GM19351 (cell line): Measurements from ENCODE around the gene CTDSP1.
A peak's percentile ranks its signal among the peaks of the same experiment; 100 is the strongest.

Experiments
- ATAC-seq: cut with Tn5 transposase; IDR thresholded peaks from one replicate; pipeline ENCODE4 v1.9.1; 2021; ENCODE audit warnings: mild to moderate bottlenecking, moderate library complexity; ENCODE audit not compliant: unreplicated experiment

CTDSP1 gene

GRCh38 chr2:218398437-218399390, 954 bp upstream of the CTDSP1 start:
- peak; percentile 20 for ATAC-seq

DNA sequence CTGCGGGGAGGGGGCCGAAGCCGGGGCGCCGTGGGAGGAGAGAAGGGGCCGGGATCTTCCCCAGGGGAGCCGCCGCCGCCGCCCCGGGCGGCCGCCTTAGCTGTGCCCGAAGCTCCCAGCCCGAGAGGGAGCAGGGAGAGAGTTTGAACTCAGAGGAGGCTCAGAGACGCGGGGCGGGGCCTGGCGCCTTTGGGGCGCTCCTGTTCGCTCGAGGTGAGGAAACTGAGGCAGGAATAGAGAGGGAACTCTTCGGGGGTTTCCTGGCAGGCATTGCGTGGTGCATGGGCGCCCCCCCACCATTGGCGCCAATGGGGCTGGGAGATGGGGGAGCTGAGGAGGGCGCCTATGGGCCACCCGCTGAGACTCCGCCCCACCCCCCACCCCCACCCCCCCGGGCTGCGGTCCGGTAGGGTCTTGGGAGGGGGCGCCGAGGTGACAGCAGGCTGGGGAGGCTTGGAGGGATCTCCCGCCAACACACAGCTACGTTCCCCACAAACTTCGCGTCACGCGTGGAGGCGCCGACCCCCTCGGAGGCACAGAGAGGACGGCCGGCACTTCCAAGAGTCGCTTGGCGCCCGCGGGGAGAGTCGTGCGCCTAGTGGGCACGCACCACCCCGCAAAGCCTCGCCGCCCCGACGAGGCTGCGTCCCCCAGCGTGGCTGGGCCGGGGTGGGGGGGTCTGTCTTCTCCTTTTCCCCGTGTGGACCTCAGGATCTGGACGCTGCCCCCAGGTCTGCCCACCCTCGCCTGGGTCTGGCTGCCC, 680 bp downstream of the CTDSP1 start:
- no peak for ATAC-seq

DNA sequence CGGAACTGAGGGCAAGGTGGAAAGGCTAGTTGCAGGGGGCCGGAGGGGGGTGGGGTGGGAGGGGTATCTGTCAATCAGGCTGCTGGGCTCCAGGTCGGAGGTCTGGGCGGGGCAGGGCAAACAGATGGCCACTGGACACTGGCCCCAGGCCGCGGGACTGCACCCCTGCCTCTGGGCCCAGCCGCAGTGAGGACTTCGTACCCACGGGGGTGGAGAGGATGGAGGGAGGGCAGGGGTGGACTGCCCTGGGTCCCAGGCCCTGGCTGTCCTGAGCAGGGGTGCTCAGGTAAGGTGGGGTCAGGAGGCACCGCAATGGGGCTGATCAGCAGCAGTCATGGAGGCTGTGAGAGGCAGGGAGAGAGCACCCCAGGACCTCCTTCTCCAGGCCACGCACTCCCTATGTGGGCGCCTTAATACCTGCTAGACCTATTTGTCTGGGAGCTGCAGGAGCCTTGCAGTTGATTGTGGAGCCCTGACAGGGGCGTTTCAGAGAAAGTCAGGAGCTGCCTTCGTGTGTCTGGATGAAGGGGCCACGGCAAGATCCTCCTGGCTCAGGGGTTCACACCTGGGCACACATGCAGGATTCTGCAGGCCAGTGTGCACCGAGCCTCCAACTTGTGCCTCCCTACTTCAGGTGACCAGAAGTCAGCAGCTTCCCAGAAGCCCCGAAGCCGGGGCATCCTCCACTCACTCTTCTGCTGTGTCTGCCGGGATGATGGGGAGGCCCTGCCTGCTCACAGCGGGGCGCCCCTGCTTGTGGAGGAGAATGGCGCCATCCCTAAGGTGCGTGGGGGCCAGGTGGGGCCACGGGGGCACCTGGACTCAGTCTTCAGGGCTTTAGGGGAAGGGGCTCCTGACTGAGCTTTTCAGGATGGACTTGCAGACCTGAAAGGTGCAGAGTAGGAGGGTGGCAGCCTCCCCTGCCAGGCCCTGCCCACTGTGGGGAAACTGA, 1.5 kb downstream of the CTDSP1 start:
- ATAC-seq = no peak

DNA sequence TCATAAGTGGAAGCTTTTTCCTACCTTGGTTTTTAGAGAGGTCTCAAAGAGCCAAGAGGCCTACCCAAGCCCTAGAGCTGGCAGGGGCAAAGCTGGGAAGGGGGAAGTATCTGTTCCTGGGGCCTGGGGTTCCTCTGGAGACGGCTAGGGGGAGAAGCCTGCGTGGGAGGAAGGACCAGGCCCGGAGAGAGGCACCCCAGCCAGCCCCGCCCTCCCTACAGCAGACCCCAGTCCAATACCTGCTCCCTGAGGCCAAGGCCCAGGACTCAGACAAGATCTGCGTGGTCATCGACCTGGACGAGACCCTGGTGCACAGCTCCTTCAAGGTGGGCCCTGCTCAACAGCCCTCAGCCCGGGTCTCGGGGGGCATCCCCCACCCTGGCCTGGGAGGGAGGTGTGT, 2.2 kb downstream of the CTDSP1 start:
- ATAC-seq = no peak

- ATAC-seq = no peak
These were observed 2.8 kb downstream of the CTDSP1 start for GRCh38 chr2:218402491-218402901.

DNA sequence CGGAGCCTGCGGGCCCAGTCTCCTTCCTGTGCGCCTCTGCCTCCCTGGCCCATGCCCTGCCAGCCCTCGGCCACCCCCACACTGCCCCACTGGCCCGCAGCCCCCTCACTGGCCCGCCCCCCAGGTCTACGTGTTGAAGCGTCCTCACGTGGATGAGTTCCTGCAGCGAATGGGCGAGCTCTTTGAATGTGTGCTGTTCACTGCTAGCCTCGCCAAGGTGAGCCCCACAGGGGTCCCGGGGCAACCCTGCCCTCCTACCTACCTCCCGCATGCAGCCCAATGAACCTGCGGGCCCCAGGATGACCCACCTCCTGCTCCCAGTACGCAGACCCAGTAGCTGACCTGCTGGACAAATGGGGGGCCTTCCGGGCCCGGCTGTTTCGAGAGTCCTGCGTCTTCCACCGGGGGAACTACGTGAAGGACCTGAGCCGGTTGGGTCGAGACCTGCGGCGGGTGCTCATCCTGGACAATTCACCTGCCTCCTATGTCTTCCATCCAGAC, 3.3 kb downstream of the CTDSP1 start:
- no peak for ATAC-seq

- no peak for ATAC-seq
These were observed 4.1 kb downstream of the CTDSP1 start for GRCh38 chr2:218403810-218404209.

GRCh38 chr2:218404351-218405085, 4.8 kb downstream of the CTDSP1 start:
- ATAC-seq = no peak

DNA sequence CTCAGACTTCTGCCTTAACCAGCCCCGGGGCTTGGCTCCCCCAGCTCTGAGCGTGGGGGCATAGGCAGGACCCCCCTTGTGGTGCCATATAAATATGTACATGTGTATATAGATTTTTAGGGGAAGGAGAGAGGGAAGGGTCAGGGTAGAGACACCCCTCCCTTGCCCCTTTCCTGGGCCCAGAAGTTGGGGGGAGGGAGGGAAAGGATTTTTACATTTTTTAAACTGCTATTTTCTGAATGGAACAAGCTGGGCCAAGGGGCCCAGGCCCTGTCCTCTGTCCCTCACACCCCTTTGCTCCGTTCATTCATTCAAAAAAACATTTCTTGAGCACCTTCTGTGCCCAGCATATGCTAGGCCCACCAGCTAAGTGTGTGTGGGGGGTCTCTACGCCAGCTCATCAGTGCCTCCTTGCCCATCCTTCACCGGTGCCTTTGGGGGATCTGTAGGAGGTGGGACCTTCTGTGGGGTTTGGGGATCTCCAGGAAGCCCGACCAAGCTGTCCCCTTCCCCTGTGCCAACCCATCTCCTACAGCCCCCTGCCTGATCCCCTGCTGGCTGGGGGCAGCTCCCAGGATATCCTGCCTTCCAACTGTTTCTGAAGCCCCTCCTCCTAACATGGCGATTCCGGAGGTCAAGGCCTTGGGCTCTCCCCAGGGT, 5.5 kb downstream of the CTDSP1 start:
- no peak for ATAC-seq

DNA sequence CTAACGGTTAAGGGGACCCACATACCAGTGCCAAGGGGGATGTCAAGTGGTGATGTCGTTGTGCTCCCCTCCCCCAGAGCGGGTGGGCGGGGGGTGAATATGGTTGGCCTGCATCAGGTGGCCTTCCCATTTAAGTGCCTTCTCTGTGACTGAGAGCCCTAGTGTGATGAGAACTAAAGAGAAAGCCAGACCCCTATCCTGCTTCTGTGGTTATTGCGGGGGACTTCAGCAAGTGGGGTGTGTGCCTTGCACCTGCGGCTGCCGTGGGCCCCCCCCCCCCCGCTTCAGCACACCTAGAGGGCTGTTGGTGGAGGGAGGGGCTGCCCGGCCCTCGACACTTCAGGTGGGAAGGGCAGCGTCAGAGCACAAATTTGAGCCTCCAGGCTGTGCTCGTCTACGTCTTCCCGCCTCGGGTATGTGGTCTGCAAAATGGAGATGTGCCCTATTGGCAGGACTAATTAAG, 6.1 kb downstream of the CTDSP1 start:
- ATAC-seq = peak; percentile 18

- ATAC-seq = peak; percentile 87
These were observed 6.7 kb downstream of the CTDSP1 start for GRCh38 chr2:218406209-218406948.

- no peak for ATAC-seq
These were observed 7.4 kb downstream of the CTDSP1 start for GRCh38 chr2:218406949-218407618.

DNA sequence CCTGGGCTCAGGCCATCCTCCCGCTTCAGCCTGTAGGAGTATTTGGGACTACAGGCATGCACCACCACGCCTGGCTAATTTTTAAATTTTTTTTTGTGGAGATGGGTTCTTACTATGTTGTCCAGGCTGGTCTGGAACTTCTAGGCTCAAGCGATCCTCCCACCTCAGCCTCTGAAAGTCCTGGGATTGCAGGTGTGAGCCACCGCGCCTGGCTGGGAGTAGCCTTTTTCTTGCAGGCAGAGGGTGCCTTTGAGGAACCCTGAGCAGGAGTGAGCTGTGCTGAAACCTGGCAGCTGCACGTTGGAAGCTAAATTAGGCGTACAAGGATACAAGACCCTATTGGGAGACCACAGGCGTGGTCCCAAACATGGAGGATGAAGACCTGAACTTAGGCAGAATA, 8.0 kb downstream of the CTDSP1 start:
- no peak for ATAC-seq

- no peak for ATAC-seq
These were observed 18.7 kb downstream of the CTDSP1 start for GRCh38 chr2:218418321-218418716.

GRCh38 chr2:218418717-218419458, 19.2 kb downstream of the CTDSP1 start, which contains the start of gene VIL1:
Gene VIL1 (plus strand): TSS chr2:218419123. CDS start chr2:218423779, 4,656 bp downstream.
- ATAC-seq = no peak

DNA sequence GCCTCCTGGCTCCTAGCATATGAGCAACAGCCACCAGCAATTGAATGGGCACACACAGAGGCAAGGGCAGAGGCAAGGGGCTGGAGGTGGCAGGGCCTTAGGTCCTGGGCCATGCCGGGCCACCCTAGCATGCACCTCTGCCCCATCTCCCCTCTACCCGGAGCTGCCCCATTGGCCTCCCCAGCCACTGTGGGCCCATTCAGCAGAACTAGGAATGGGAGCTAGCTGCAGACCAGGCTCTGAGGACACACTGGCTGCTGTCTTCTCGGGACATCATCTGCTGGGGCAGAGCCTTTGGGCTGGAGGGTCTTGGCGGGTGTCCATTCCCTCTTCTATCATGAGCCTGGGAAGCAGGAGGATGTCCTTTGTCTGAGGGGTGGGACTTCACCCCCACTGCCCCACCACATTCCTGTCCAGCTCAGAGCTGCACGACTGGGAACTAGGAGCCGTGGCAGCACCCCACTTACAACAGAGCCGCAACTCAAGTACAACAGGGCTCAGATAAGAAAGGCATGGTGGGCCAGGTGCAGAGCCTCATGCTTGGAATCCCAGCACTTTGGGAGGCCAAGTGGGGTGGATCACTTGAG, 20.1 kb downstream of the CTDSP1 start:
- no peak for ATAC-seq

- no peak for ATAC-seq
These were observed 21.4 kb downstream of the CTDSP1 start for GRCh38 chr2:218421027-218421426.
